Stimulated activated CD4-positive, alpha-beta T cell treated with anti-CD3 and anti-CD28 coated beads, TNF-alpha, amount 100 ng/mL, for 24 hours (primary cell): ENCODE results near the gene CAVIN4.
A peak's percentile ranks its signal among the peaks of the same experiment; 100 is the strongest.

Source experiments
- DNase-seq, 3 experiments: peaks; one replicate each; pipeline ENCODE4 v3.0.0-alpha.2; 2020; ENCODE audit warnings: low read depth in 3 of 3

Gene CAVIN4

DNA sequence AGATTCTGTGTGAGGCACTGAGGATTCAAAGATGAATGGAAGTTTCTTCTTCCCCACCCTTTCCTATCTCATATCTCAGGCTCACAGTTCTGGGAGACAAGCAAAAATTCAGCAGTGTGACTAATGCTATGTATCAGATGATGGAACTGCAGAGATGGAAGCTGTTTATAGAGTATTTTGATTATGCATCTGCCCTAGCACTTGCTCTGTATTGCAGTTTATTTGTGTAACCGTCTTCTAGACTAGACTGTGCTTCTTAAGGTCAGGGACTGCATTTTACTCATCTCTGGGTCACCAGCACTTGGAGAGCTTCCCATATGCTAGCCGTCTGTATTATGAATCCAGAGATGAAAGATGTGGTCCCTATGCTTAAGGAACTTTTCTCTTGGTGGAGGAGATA, 12.6 kb downstream of the CAVIN4 start:
- no peak for DNase-seq

DNA sequence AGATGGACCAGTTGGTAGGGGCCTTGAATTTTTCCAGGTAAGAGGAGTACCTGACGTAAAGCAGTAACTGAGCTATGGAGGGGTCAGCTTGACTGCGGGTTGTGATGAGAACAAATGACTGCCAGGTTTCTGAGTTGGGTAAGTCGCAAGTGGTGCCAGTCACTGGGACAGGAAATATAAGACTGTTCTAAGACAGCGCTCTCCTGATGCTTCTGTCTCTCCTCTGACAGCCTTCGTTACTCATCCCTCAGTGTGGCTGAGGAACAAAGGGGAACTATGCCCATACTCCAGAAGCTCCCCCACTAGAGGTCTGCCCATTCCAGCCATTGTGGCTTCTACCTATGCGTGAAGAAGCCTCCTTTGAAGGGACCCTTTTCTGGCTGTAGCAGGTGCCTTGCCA, 13.3 kb downstream of the CAVIN4 start:
- DNase-seq: no peak

DNA sequence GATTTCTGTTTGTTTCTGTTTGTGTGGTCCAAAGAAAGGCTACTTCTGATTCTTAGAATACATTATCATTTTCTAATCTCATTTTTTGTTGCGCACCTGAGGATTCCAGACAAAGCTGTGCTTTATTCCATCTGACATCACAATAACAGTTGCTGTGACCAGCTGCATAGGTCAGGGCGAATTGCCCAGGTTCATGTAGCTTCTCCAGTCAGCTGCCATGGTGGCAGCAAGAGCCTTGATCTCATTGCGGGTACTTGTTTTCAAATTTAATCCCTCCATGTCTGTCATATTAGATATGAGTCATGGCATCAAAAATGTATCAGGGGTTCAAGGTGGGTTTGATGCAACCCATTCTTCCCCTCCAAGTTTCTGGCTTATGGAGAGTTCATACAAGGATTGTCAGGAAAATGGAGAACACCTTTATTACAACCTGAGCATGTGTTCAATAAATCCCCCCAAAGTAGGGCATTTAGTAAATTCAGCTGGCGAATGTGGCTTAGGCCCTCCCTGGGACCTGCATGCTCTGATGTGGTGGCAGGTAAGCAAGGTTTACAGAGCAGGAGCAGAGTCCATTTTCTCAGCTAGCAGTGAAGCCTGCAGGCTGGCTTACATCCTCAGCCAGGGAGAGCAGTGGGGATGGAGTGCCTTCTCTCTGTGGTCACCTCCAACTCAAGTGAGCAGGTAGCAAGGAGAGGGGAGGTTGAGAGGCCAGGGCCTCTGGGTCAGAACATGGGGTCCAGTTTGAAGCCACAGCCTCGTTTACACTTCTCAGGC, 13.9 kb downstream of the CAVIN4 start:
- no peak for DNase-seq

DNA sequence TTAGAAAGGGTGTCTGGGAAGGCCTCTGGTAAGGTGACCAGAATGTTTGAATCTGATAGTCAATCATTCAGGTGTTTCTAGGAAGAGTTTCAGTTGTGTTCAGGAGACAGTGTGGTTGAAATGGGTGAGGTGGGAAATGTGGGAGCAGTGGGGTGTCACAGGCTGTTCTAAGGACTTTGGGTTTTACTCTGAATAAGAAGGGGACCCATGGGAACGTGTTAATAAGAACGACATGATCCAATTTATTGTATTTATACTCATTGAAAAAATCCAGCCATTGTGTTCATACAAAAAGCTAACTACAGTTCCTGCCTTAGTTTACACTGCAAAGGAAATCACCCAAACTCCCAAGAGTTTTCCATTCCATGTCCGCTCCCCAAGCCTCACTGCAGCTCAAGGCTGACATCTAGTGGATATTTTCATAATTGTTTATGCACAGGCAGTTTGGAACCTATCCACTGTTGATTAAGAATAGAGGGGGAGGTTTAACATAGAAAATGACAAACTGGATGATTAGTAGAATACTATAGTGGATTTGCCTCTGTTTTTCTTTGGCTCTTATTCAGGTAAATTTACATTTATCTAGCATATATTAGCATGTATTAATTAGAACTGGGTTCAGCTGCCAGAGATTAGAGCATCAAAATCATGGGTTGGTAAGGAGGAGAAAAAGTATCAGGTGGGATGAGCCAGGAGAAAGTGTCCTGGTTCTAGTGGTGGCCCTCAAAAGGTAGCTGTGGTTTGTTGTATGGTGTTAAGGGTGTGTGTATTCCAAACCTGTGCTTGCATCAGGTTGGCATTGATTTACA, 17.7 kb downstream of the CAVIN4 start:
- no peak for DNase-seq

DNA sequence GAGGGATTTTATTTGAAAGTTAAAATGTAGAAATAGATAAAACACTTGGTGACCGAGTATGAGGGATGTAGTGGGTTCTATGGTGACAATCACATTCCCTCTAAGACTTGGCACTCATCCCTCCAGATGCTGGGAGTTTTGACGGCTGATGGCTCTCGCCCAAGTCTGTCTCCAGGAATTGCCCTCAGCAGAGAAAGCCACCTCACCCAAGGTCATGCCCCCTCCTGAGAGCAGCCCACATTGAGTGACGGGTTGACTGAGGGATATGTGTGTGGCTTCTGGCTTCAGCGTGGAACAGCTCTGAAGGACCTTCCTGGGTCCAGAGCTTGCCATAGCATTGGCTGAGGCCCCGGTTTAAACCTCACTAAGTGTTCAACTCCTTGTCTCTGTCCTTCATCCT, 19.4 kb downstream of the CAVIN4 start:
- no peak for DNase-seq

DNA sequence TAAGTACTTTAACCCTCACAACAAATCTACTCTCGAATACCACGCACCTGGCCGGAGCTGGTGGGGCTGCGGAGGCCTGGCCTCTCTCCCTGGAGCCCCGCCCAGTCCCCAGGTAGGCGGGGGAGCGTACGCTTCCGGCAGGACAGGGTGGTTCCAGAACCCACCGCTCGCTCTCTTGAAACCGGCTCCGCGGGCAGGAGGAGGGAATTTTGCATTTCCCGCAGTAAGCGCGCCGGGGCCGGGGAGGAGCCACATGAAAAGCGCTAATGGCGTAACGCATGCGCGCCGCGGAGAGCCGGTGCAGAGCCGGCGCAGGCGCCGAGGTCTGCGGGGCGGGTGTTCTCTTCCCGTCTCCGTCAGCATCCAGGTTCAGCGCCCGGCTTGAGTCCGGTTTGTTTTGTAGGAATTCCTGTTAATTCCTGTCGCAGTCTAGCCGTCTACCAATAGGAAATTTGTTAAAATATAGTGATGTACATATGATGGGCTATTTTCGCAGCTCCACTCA, 20.8 kb downstream of the CAVIN4 start:
- peak; percentile 54 to 83 (median 58) for DNase-seq

DNA sequence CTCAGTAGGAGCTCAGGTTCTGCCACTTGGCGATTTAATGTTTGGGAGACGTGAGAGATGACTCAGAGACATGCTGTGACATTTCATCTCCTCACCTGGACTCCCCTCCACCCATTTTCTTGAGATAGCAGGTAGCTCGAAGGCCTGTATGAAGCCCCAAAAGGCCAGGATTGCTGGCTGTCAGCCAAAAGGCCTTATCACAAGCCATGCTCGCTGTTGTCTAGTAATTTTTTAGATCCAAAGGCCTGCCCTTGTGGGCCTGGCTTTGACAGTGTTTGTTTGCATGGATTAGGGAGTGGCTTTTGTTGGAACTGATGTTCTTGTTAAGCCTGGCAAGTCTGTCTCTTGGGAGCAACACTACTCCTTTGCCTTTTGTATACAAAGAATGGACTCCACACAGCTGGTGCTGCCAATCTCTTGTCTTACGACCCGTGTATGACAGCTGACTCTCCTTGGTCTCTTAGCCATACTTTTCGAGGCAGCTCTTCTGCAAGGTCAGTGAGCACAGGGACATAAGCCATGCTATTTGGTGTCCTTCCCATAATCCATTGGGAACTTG, 22.7 kb downstream of the CAVIN4 start:
- no peak for DNase-seq

DNA sequence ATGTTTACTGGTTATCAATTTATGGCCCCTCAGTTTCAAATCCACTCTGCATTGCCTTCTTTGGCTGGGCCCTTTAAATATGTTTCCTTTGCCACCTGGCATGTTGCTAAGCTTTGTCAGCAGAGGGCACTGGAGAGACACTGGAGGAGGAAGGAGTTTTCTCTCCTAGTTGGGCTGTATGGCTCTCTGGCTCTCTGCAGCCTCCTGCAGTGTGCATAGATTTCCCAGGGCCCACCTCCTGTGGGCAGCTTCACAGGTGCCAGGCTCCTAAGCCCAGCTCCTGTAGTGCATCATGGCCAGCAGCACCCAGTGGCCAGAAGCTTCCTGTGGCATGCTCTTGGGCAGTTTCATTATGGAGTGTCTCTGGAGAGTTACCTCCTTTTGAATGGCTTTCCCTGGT, 23.3 kb downstream of the CAVIN4 start:
- DNase-seq: peak in 1 of 3 experiments; percentile 26

DNA sequence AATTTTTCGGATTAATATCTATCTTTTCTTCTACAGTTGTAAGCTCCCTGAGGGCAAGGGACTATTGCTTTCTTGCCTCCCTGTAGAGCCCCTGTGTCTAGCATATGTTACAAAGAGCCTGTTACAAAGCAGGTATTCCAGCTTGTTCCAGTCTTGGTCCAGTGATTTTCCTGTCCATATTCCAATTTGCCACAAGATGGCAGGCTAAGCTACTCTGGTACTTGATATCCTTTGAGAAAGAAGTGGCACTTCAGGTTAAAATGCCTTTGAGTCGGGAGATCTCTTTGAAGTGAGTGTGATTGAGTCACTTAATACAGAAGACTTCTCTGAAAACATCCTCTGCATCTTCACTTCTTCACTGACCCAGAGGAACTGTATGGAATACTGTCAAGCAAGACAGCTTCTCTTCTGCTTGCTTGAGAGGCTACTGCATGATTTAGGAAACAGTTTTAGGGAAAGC, 24.5 kb downstream of the CAVIN4 start:
- DNase-seq: no peak

DNA sequence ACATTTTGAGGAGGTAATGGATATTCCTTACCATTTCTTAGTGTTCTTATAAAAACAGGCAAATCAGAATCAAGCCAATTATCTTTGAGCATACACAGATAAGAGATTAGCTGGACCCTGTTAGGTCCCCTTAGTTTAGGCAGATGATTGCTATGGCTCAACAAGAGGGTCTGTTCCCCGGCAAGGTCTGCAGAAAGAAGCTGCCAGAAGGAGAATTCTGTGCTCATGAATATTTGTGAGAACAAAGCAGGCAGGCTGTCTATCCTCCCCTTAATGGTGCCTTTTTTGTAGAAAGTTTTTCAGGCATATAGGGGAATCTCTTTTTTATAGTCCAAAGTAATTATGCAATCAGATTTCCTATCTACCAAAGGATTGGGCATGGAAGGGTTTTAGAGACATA, 27.5 kb downstream of the CAVIN4 start:
- DNase-seq: no peak

DNA sequence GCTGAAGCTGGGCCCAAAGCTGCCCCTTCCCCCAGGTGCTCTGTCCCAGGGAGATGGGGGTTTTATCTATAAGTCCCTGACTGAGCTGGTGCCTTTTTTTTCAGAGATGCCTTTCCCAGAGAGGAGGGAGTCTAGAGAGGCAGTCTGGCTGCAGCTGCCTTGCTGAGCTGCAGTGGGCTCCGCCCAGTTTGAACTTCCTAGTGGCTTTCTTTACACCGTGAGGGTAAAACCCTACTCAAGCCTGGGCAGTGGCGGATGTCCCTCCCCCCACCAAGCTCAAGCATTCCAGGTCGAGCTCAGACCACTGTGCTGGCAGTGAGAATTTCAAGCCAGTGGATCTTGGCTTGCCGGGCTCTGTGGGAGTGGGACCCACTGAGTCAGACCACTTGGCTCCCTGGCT, 41.3 kb downstream of the CAVIN4 start:
- no peak for DNase-seq

DNA sequence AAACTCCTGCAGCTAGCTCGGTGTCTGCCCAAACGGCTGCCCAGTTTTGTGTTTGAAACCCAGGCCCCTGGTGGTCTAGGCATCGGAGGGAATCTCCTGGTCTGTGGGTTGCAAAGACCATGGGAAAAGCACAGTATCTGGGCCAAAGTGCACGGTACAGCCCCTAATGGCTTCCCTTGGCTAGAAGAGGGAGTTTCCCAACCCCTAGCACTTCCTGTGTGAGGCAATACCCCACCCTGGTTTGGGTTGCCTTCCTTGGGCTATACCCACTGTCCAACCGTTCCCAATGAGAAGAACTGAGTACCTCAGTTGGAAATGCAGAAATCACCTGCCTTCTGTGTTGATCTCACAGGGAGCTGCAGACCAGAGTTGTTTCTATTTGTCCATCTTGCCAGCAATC, 41.8 kb downstream of the CAVIN4 start:
- DNase-seq: no peak

DNA sequence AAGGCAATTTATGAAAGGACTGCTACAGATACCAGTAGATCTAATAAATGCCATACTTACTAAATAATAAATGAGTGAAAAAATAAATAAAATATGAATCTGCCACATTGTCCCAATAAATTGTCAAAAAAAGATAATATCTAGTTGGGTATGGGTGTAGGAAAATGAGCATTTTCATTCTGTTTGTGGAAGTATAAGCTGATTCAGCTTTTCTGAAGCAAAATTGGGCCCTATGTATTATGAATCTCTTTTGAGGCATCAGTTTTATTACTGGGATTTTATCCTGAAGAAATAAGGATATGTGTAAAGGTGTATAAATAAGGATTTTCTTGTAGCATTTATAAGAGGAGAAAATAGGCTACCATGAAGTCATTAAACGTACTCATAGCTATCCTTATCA, 46.1 kb downstream of the CAVIN4 start:
- DNase-seq: no peak

DNA sequence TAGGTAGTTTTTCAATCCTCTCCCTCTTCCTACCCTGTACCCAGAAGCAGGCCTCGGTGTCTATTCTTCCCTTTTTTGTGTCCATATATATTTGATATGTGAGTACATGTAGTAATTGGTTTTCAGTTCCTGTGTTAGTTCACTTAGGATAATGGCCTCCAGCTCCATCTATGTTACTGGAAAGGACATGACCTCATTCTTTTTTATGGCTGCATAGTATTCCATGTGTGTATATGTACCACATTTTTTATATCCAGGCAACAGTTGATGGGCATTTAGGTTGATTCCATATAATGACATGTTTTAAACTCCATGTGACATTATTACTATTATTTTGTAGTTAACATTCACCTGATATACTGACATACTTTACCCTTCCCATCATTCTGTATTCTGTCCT, 49.1 kb downstream of the CAVIN4 start:
- DNase-seq: no peak

DNA sequence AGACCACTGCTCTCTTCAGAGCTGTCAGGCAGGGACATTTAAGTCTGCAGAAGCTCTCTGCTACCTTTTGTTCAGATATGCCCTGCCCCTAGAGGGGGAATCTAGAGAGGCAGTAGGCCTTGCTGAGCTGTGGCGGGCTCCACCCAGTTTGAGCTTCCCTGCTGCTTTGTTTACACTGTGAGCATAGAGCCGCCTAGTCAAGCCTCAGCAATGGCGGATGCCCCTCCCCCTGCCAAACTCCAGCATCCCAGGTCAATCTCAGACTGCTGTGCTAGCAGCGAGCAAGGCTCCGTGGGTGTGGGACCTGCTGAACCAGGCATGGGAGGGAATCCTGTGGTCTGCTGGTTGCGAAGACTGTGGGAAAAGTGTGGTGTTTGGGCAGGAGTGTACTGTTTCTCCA, 59.9 kb downstream of the CAVIN4 start:
- no peak for DNase-seq
